Peyer's patch (tissue), 4 donors: Measurements from ENCODE around the gene TRABD.

Source experiments
- CTCF ChIP-seq, 6 experiments: fragments of 450-650 bp in 4 of 6; fragments of 200-600 bp in 2 of 6; sonication (generic) in 1 of 6; IDR thresholded peaks; one replicate each; pipeline ENCODE4 v1.5.1; 2017 to 2019; ENCODE audit warnings: antibody characterized with exemption in 6 of 6, mild to moderate bottlenecking in 3 of 6, moderate library complexity in 1 of 6
- POLR2A ChIP-seq, 2 donors: fragments of 450-650 bp; IDR thresholded peaks; one replicate each; pipeline ENCODE4 v1.5.1; 2017; ENCODE audit warnings: antibody characterized with exemption in 2 of 2, mild to moderate bottlenecking in 2 of 2, moderate library complexity in 2 of 2

DNA sequence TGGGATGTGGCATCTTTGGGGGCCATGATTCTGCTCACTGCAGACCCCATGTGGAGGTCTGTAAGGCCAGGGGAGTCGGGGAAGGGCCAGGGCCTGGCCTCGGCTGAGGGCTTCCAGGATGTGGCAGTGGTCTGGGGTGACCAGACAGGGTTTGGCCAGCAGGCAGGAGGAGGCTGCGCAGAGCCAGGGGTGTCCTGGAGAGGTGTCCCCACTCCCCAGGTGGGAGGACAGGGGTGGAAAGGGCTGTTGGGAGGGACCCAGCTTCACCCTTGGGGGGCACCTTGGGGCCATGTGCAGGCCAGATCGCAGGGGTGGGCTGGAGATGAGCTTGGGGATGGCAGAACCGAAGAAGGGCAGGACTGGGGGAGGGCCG lies 11.7 kb upstream of the TRABD start:
- TF ChIP-seq CTCF (IDR thresholded peaks at IDR 0.05) (no peak), POLR2A (IDR thresholded peaks at IDR 0.05) (no peak)
